Breast epithelium (tissue), 4 donors: Measurements from ENCODE around the gene CSK. TPM values are rescaled to one million over a fixed set of nuclear protein-coding genes. Genes with fewer than 3 reads are reported as not detected.
A peak's percentile ranks its signal among the peaks of the same experiment; 100 is the strongest.

Source experiments
- DNase-seq, 2 donors: peaks; one replicate each; pipeline ENCODE4 v3.0.0-alpha.2; 2019; ENCODE audit warnings: low spot score in 2 of 2
- H3K27ac ChIP-seq, 2 donors: fragments of 200-600 bp; sonication (generic) in 1 of 2; one replicate each; pipeline ENCODE4 v1.5.1; 2016 to 2019; ENCODE audit warnings: mild to moderate bottlenecking in 1 of 2
- H3K27me3 ChIP-seq, 2 donors: fragments of 200-600 bp; sonication (generic) in 1 of 2; one replicate each; pipeline versions ENCODE4 v1.5.1 to v1.6.0; 2017 to 2019; ENCODE audit warnings: control low read depth in 1 of 2, mild to moderate bottlenecking in 1 of 2
- H3K36me3 ChIP-seq: fragments of 200-600 bp; one replicate; pipeline ENCODE4 v1.5.1; 2019
- H3K4me1 ChIP-seq, 2 donors: fragments of 200-600 bp; sonication (generic); one replicate each; pipeline ENCODE4 v1.5.1; 2016 to 2019; ENCODE audit warnings: control low read depth in 1 of 2
- H3K4me3 ChIP-seq, 3 donors: fragments of 200-600 bp; sonication (generic); 1 replicate in 2 of 3; 2 replicates in 1 of 3; pipeline ENCODE4 v1.5.1; 2016 to 2019; ENCODE audit warnings: mild to moderate bottlenecking in 3 of 3, moderate library complexity in 2 of 3
- H3K9me3 ChIP-seq, 2 donors: fragments of 200-600 bp; sonication (generic) in 1 of 2; one replicate each; pipeline ENCODE4 v1.5.1; 2016 to 2019; ENCODE audit warnings: control low read depth in 1 of 2
- CTCF ChIP-seq, 3 donors: fragments of 450-650 bp; IDR thresholded peaks; one replicate each; pipeline ENCODE4 v1.5.1; 2016 to 2017; ENCODE audit warnings: antibody characterized with exemption in 3 of 3, mild to moderate bottlenecking in 3 of 3, moderate library complexity in 3 of 3
- POLR2A ChIP-seq: fragments of 450-650 bp; IDR thresholded peaks from one replicate; pipeline ENCODE4 v1.6.1; 2016; ENCODE audit warnings: antibody characterized with exemption, mild to moderate bottlenecking, moderate library complexity
- POLR2AphosphoS5 ChIP-seq, 3 donors: sonication (generic); formaldehyde crosslinking; IDR thresholded peaks; one replicate each; pipeline ENCODE4 v1.6.1; 2017; ENCODE audit warnings: antibody characterized with exemption in 3 of 3
- intact Hi-C: fragments of 100-400 bp; cut with DNase I; formaldehyde crosslinking; loops from one replicate; pipeline ENCODE4 v1.15.1; 2023; ENCODE audit warnings: low total_unique reads
- total RNA-seq, 3 donors: library from RNA; depleted of rRNA; stranded (reverse); fragments of >200 nt; gene quantifications; one replicate each; pipeline ENCODE4 v1.1.0, GENCODE V29; 2016

Gene CSK
- total RNA-seq, 3 donors from 2014 or later = 18.7 to 26.2 (median 18.7) TPM

DNA sequence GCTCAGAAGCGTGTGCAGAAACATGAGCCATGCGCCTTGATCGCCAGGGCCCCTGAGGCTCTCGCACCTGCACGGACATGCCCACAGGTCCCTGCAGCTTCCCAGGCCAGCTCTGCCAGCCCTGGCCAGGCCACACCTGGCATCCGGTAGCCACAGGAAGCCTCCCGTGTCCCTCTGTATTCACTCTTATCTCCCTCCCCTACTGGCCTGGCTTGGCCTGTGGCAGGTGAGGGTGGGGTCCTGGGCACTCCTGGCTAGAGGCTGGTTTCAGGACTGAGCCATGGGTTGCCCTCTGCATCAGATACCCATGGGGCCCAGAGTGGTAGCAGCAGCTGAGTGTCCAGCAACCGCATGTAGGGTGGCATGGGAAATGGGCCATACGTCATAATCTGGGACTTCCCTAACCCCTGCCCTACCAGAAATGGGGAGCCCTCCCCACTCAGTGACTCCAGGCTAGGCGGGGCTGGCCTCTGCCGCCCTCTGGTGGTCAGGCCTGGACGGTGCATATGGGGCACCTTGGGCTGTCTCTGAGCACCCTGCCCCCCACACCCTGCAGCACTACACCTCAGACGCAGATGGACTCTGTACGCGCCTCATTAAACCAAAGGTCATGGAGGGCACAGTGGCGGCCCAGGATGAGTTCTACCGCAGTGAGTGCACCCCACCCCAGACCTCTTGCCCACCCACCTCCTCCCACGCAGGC is 18.1 kb downstream of the CSK start:
- TF ChIP-seq CTCF (IDR thresholded peaks at IDR 0.05) (peak; percentile 89 to 97 (median 90)), POLR2AphosphoS5 (IDR thresholded peaks at IDR 0.05) (peak in 2 of 3 donors; percentile 14 to 30), POLR2A (no peak)
- Histone ChIP-seq H3K27ac (peak overlapping the region; percentile 54 to 75), H3K9me3 (no peaks in the 10 kb centered on the region), H3K36me3 (peaks cover 12% of the 10 kb centered on the region), H3K4me3 (no peak overlapping the region), H3K4me1 (peaks cover 4 to 19% of the 10 kb centered on the region in 2 donors), H3K27me3 (no peaks in the 10 kb centered on the region)
- peak; percentile 62 to 64 for DNase-seq
- intact Hi-C loops = no loop called here

DNA sequence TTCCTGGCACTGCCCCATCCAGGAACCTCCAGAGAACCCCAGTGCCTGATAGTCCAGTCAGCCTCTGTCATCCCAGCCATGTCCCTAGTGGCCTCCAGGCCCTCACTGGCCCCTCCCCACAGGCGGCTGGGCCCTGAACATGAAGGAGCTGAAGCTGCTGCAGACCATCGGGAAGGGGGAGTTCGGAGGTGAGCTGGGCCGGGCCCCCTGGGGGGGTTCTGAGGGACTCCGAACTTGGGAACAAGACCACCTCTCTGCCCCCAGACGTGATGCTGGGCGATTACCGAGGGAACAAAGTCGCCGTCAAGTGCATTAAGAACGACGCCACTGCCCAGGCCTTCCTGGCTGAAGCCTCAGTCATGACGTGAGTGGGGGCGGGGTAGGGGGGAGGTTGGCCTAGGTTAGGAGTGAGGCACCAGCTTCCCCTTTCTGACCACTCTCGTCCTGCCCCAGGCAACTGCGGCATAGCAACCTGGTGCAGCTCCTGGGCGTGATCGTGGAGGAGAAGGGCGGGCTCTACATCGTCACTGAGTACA is 18.7 kb downstream of the CSK start:
- TF ChIP-seq CTCF (IDR thresholded peaks at IDR 0.05) = no peak
- no peak for TF ChIP-seq POLR2A
- no peak for TF ChIP-seq POLR2AphosphoS5 (IDR thresholded peaks at IDR 0.05)
- H3K27me3 ChIP-seq = no peaks in the 10 kb centered on the region
- H3K9me3 ChIP-seq = no peaks in the 10 kb centered on the region
- no peak overlapping the region for H3K4me3 ChIP-seq
- intact Hi-C loops = no loop called here
- DNase-seq = no peak
- H3K27ac ChIP-seq = peak overlapping the region in 1 of 2 donors; percentile 75
- peaks cover 12% of the 10 kb centered on the region for H3K36me3 ChIP-seq
- peaks cover 4 to 19% of the 10 kb centered on the region in 2 donors for H3K4me1 ChIP-seq

GRCh38 chr15:74801311-74801997 is 19.6 kb downstream of the CSK start:
- Histone ChIP-seq H3K36me3 (peaks cover 12% of the 10 kb centered on the region), H3K27ac (no peak overlapping the region), H3K9me3 (no peaks in the 10 kb centered on the region), H3K4me3 (no peak overlapping the region), H3K27me3 (no peaks in the 10 kb centered on the region), H3K4me1 (peaks cover 4 to 19% of the 10 kb centered on the region in 2 donors)
- intact Hi-C loops = no loop called here
- DNase-seq = no peak
- TF ChIP-seq POLR2A (no peak), POLR2AphosphoS5 (IDR thresholded peaks at IDR 0.05) (no peak), CTCF (IDR thresholded peaks at IDR 0.05) (no peak)

- no peaks in the 10 kb centered on the region for H3K27me3 ChIP-seq
- no peak overlapping the region for H3K27ac ChIP-seq
- TF ChIP-seq CTCF (IDR thresholded peaks at IDR 0.05) = no peak
- TF ChIP-seq POLR2A = no peak
- peaks cover 12% of the 10 kb centered on the region for H3K36me3 ChIP-seq
- intact Hi-C loops = no loop called here
- H3K9me3 ChIP-seq = no peaks in the 10 kb centered on the region
- no peak for DNase-seq
- no peak overlapping the region for H3K4me3 ChIP-seq
- H3K4me1 ChIP-seq = peaks cover 4 to 19% of the 10 kb centered on the region in 2 donors
These were observed 20.4 kb downstream of the CSK start for GRCh38 chr15:74802290-74802689.
